ENCODE results near the gene ATP1B3. TPM values are rescaled to one million over a fixed set of nuclear protein-coding genes. Genes with fewer than 3 reads are reported as not detected.

ATP1B3 gene
- total RNA-seq, 1 donor from 2014 or later = 66.5 TPM

DNA sequence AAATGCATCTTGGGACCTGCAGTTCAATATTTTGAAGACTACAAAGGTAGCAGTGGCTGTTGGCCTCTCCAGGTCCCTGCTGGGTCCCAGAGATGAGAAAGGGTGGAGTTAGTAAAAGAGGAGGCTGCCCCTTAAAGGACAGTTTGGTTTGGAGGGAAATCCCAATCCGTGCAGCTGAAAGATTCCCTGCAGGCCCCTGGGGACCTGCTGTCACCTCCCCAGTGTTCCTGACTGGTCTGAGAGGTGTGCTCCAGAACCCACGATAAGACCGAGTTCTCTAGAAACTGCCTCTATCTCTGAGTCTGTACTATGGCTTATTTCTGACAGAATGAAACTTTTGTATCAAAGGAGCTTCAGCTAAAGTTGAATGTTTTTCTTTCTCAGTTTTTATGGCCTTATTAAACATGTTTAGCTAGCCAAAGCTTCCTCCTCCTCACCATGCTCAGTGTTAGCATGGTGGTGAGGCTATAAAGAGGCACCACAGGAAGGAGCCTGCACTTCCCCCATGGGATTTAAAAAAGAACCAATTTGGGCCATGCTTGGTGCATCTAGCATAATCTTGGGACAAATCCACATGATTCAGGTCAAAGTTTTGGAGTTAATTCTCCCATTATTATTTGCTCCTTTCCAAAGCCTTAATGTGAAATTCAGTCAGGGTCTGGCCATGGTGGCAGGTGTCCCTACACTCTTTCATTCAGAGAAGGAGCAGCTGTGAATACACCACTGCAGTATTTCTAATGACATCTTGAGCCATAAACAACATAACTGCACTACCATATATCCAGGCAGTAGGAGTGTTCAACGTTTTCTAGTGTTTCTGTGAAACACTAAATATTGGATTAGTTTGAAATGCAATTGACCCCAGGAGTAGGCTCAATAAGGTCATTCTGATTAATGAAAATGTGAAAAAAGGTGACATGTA is 74.4 kb downstream of the ATP1B3 start:
- no peak overlapping the region for H3K4me3 ChIP-seq (ENCODE audit: low read depth, low read length)
- no peak for DNase-seq (ENCODE audit: low read depth)
- TF ChIP-seq, protein P1, sequence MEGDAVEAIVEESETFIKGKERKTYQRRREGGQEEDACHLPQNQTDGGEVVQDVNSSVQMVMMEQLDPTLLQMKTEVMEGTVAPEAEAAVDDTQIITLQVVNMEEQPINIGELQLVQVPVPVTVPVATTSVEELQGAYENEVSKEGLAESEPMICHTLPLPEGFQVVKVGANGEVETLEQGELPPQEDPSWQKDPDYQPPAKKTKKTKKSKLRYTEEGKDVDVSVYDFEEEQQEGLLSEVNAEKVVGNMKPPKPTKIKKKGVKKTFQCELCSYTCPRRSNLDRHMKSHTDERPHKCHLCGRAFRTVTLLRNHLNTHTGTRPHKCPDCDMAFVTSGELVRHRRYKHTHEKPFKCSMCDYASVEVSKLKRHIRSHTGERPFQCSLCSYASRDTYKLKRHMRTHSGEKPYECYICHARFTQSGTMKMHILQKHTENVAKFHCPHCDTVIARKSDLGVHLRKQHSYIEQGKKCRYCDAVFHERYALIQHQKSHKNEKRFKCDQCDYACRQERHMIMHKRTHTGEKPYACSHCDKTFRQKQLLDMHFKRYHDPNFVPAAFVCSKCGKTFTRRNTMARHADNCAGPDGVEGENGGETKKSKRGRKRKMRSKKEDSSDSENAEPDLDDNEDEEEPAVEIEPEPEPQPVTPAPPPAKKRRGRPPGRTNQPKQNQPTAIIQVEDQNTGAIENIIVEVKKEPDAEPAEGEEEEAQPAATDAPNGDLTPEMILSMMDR (conservative IDR thresholded peaks at IDR 0.05; ENCODE audit: low read depth, low read length) = no peak

DNA sequence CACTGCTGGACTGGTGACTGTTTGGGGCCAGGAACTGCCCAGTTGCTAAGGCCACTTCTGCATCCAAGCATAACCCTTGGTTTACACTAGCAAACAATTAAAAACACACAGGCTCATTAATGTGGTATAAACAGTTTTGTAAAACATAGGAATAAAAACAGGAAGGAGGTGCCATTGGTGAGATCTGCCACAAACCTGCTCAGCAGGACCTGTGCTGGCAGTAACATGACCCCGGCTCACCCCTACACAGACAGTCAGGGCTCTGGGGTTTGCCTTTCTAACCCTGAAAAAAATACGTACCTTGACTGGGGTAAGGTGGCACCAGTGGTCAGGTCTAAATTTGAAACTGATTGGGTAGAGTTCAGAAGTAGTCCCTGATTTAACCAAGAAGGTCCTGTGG is 76.2 kb downstream of the ATP1B3 start:
- TF ChIP-seq, protein P1 (conservative IDR thresholded peaks at IDR 0.05; ENCODE audit: low read depth, low read length) = no peak
- DNase-seq (ENCODE audit: low read depth) = no peak
- H3K4me3 ChIP-seq (ENCODE audit: low read depth, low read length) = no peak overlapping the region

GRCh38 chr3:141955175-141955574 is 78.7 kb downstream of the ATP1B3 start:
- H3K4me3 ChIP-seq (ENCODE audit: low read depth, low read length) = no peak overlapping the region

GRCh38 chr3:141959589-141960554 is 83.4 kb downstream of the ATP1B3 start:
- TF ChIP-seq, protein P1 (conservative IDR thresholded peaks at IDR 0.05; ENCODE audit: low read depth, low read length) = no peak
- DNase-seq (ENCODE audit: low read depth) = no peak
- no peak overlapping the region for H3K4me3 ChIP-seq (ENCODE audit: low read depth, low read length)

More at GRCh38 chr3:141955175-141955574, 78.7 kb downstream of the ATP1B3 start:
- TF ChIP-seq, protein P1 (conservative IDR thresholded peaks at IDR 0.05; ENCODE audit: low read depth, low read length) = no peak
- no peak for DNase-seq (ENCODE audit: low read depth)

DNA sequence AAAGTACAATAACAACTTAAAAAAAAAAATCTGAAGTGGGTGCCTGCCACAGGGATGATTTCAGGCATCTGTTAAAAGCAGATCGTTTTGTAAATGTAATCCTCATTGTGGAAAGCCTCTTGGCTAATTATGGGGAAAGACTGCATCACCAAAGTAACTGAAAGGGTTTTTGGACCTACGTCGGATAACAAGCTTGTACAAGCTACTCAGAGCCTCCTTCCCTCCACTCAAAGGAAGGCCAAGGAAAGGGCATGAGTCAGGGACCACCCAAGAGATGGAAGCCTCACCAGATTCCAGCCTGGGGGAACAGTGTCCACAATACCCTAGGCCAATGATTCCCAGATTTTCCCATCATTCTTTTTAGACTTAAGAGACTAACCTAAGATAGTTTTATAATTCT is 84.3 kb downstream of the ATP1B3 start:
- no peak overlapping the region for H3K4me3 ChIP-seq (ENCODE audit: low read depth, low read length)
- TF ChIP-seq, protein P1 (conservative IDR thresholded peaks at IDR 0.05; ENCODE audit: low read depth, low read length) = no peak
- DNase-seq (ENCODE audit: low read depth) = no peak

DNA sequence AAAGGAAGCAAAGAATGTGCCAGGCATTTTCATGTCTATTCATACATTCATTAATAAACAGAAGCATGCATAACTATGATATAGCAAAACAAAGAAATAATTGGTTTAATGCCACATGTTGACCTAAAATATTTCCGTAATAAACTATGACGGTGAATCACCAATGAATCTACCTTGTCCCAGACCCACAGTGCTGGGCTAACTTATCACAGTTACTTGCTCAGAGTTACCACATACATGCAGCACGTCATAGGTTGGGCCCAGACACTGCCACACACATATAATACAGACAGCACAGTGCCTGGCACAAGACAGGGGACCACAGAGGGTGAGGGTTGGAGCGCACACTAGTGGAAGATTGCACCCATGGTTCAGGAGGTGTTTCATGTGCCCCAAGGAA is 86.9 kb downstream of the ATP1B3 start:
- no peak overlapping the region for H3K4me3 ChIP-seq (ENCODE audit: low read depth, low read length)

More for the DNA sequence above, 86.9 kb downstream of the ATP1B3 start:
- TF ChIP-seq, protein P1 (conservative IDR thresholded peaks at IDR 0.05; ENCODE audit: low read depth, low read length) = no peak
- DNase-seq (ENCODE audit: low read depth) = no peak
